ENCODE results near the gene PDE4B. TPM values are rescaled to one million over a fixed set of nuclear protein-coding genes. Genes with fewer than 3 reads are reported as not detected.

PDE4B gene
- total RNA-seq, 1 donor = 51.0 TPM

DNA sequence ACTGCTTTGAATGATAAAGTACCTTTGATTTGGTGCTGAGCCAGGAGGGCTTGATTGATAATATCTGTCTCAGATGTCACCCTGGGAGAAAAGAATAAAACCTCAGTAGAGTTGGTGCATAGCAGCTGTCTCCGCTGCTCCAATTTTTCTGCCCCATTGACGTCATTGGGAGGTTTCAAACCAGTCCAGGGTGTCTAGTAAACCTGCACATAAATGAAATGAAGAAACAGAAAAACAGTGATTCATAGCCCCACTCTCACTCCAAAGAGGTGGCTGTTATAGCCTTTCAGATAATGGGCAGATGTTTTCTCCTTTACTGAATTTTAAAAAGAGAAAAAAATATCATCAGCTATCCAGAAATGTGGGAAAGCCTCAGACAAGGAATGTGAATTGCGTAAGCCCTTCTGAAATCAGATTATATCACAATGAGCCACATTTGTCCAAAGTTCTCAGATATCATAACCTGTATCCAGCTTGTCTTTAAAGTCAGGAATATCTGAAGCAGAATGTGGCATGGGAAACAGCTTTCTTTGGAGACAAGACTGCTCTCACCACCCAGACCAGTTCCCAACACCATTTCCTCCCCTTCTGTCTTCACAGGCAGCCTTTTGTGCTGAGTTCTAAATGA, 390.0 kb downstream of the PDE4B start:
- DNase-seq (ENCODE audit: low read depth) = peak; percentile 77
- no peak overlapping the region for H3K4me3 ChIP-seq (ENCODE audit: low read depth, low read length)
- TF ChIP-seq, protein P1, sequence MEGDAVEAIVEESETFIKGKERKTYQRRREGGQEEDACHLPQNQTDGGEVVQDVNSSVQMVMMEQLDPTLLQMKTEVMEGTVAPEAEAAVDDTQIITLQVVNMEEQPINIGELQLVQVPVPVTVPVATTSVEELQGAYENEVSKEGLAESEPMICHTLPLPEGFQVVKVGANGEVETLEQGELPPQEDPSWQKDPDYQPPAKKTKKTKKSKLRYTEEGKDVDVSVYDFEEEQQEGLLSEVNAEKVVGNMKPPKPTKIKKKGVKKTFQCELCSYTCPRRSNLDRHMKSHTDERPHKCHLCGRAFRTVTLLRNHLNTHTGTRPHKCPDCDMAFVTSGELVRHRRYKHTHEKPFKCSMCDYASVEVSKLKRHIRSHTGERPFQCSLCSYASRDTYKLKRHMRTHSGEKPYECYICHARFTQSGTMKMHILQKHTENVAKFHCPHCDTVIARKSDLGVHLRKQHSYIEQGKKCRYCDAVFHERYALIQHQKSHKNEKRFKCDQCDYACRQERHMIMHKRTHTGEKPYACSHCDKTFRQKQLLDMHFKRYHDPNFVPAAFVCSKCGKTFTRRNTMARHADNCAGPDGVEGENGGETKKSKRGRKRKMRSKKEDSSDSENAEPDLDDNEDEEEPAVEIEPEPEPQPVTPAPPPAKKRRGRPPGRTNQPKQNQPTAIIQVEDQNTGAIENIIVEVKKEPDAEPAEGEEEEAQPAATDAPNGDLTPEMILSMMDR (IDR thresholded peaks at IDR 0.05; ENCODE audit: insufficient read depth, low read depth, low read length) = no peak

DNA sequence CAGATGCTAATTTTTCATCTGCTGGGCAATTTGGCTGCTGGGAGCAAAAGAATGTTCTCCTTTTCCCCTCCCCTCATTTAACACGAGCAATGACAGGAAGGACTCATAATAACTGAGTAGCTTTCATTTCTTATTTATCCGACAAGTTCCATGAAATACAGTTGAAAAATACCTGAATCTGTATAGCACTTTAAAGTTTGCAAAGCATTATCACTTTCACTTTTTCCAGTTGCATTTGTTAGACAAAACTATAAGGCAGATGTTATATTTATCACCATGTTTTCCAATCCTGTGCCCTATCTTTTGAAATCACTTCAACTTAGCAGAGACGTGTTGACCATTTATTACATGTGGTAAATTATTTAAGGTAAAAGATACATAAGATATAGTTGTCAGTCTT, 390.7 kb downstream of the PDE4B start:
- DNase-seq (ENCODE audit: low read depth) = no peak
- H3K4me3 ChIP-seq (ENCODE audit: low read depth, low read length) = no peak overlapping the region
- TF ChIP-seq, protein P1 (IDR thresholded peaks at IDR 0.05; ENCODE audit: insufficient read depth, low read depth, low read length) = no peak

DNA sequence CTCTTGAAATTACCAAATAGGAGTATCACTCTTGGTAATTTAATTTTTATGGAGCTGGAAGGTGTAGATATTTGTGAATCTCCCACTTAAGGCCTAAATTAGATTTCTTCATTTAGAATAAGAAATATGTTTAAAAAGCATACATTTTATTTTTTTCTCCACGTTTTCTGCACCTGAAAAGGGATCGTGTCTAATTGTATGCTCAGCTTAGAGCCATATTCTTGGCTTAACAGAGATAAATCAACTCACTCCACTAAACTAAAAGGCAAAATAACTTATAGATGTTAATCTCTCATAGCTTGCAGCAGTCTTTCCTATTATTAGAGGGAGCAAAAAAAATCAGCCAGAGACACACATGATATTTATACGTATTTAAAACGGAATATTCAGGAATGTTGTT, 404.4 kb downstream of the PDE4B start:
- H3K4me3 ChIP-seq (ENCODE audit: low read depth, low read length) = no peak overlapping the region
- TF ChIP-seq, protein P1 (IDR thresholded peaks at IDR 0.05; ENCODE audit: insufficient read depth, low read depth, low read length) = no peak
- no peak for DNase-seq (ENCODE audit: low read depth)

- TF ChIP-seq, protein P1 (IDR thresholded peaks at IDR 0.05; ENCODE audit: insufficient read depth, low read depth, low read length) = no peak
- DNase-seq (ENCODE audit: low read depth) = no peak
- no peak overlapping the region for H3K4me3 ChIP-seq (ENCODE audit: low read depth, low read length)
Measured at GRCh38 chr1:66197785-66198184, 405.1 kb downstream of the PDE4B start.

DNA sequence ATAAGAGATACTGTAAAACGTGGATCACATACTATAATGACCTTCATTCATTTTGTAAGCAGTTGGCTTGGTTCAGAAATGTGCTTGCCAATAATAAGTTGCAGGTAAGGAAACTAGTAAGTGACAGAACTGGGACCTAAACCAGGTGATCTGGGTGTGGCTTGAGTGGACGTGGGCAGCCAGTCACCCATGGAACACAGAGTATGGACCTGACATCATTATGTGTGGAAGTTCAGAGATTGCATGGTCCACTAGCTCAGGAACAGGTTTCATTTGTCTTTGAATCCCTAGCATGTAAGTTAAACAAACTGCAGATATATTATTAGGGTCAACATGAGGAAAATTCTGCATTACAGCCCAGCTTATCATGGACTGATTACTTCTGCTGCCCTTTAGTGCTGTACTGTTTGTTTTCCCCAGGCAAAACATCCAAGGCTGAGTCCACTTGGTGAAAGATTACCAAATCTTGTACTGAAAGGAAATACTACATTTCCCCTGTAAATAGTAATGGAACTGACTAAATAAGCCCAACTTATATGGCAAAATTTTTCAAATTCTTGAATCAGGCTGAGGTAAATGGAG, 414.0 kb downstream of the PDE4B start:
- no peak for DNase-seq (ENCODE audit: low read depth)
- TF ChIP-seq, protein P1 (IDR thresholded peaks at IDR 0.05; ENCODE audit: insufficient read depth, low read depth, low read length) = no peak
- no peak overlapping the region for H3K4me3 ChIP-seq (ENCODE audit: low read depth, low read length)

- TF ChIP-seq, protein P1 (IDR thresholded peaks at IDR 0.05; ENCODE audit: insufficient read depth, low read depth, low read length) = no peak
- DNase-seq (ENCODE audit: low read depth) = peak; percentile 39
Measured at GRCh38 chr1:66207484-66207883, 414.8 kb downstream of the PDE4B start.

GRCh38 chr1:66208632-66209031, 415.9 kb downstream of the PDE4B start:
- TF ChIP-seq, protein P1 (IDR thresholded peaks at IDR 0.05; ENCODE audit: insufficient read depth, low read depth, low read length) = no peak
- H3K4me3 ChIP-seq (ENCODE audit: low read depth, low read length) = no peak overlapping the region
- DNase-seq (ENCODE audit: low read depth) = no peak

More at GRCh38 chr1:66207484-66207883, 414.8 kb downstream of the PDE4B start:
- no peak overlapping the region for H3K4me3 ChIP-seq (ENCODE audit: low read depth, low read length)

Measured in fibroblast of villous mesenchyme (primary cell).